ENCODE data around the gene UACA.

GRCh38 chr15:70761046-70761445 is 2.3 kb downstream of the UACA start:
- no peak for TF ChIP-seq CHD2 (IDR thresholded peaks at IDR 0.05; ENCODE audit: low read length)
- TF ChIP-seq HDAC2 (IDR thresholded peaks at IDR 0.05; ENCODE audit: borderline replicate concordance in 1 of 2, low read depth in 2 of 2, low read length in 2 of 2), result no peak
- TF ChIP-seq NRF1 (IDR thresholded peaks at IDR 0.05; ENCODE audit: low read depth, low read length), result no peak
- TF ChIP-seq CEBPB (IDR thresholded peaks at IDR 0.05; ENCODE audit: low read depth, low read length), result no peak
- no peak for TF ChIP-seq CTCF (IDR thresholded peaks at IDR 0.05; ENCODE audit: control extremely low read depth in 1 of 3, insufficient read depth in 1 of 3, low read depth in 1 of 3, low read length in 3 of 3)
- TF ChIP-seq HDAC6 (IDR thresholded peaks at IDR 0.05; ENCODE audit: low read depth, low read length), result no peak
